GM19372 (cell line): ENCODE results near the gene RAB23.
"Not testable (repeated sequence)": the region's sequence is repeated elsewhere in the genome, so short reads cannot be mapped to it uniquely, and the experiment has no call there.

Source experiments
- ATAC-seq: cut with Tn5 transposase; IDR thresholded peaks from one replicate; pipeline ENCODE4 v1.9.1; 2021; ENCODE audit warnings: mild to moderate bottlenecking, low read depth, moderate library complexity; ENCODE audit not compliant: unreplicated experiment

The RAB23 gene

DNA sequence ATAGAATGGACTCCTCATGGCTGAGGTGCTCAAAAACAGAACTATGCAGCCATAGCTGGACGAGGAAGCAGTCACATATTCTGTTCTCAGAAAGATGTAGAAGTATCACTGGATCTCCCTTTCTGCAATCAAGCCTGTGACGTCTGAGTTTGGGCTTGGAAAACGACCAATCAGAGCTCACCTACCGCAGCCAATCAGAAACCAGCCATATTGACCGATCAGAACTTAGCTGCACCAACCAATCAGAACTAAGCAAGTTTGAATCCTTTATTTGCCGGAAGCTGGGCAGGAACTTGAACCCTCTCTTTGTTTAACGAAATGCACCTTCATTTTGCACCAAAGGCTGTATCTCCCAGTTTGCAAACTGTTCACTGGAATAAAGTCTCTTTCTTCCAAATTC lies 21.8 kb upstream of the RAB23 start:
- no peak for ATAC-seq

GRCh38 chr6:57243526-57243925 lies 21.4 kb upstream of the RAB23 start:
- ATAC-seq = not testable (repeated sequence)

DNA sequence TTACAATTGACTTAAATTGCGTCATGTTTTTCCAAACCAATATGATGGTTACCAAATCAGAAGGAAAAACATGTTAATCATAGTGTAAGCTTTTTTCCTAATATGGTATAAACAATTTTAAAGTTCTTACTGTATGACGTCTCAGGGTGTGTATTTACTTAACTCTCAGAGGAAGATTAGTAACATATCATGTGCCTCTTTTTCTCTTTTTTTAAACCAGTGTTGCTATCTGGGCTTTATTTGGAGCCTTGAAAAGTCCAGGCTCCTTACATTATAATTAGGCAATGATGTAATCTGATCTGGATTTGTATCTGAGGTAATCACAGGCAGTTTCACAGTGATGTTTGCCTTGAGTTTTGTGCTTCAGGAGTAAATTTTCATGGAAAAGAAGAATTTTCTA lies 20.4 kb upstream of the RAB23 start:
- no peak for ATAC-seq

DNA sequence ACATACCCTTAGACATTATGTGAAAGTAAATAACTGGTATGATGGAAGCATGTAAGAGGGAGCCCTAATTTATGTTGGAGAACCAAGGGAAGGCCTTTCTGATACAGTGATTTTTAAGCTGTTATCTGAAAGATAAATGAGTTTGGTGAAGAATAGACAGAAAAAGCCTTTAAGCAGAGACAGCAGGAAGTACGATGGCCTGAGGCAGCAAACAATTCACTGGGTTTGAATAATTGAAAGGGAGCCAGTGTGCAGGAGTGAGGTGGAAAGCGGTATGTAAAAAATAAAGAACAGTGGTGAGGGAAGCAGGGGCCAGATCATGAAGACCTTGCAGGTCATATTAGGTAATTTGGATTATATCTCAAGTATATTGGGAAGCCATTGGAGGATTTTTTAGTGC lies 4.1 kb upstream of the RAB23 start:
- ATAC-seq = no peak

- ATAC-seq = no peak
Measured at GRCh38 chr6:57224769-57225515, 2.8 kb upstream of the RAB23 start.

GRCh38 chr6:57222743-57223077 lies 603 bp upstream of the RAB23 start:
- ATAC-seq = no peak

DNA sequence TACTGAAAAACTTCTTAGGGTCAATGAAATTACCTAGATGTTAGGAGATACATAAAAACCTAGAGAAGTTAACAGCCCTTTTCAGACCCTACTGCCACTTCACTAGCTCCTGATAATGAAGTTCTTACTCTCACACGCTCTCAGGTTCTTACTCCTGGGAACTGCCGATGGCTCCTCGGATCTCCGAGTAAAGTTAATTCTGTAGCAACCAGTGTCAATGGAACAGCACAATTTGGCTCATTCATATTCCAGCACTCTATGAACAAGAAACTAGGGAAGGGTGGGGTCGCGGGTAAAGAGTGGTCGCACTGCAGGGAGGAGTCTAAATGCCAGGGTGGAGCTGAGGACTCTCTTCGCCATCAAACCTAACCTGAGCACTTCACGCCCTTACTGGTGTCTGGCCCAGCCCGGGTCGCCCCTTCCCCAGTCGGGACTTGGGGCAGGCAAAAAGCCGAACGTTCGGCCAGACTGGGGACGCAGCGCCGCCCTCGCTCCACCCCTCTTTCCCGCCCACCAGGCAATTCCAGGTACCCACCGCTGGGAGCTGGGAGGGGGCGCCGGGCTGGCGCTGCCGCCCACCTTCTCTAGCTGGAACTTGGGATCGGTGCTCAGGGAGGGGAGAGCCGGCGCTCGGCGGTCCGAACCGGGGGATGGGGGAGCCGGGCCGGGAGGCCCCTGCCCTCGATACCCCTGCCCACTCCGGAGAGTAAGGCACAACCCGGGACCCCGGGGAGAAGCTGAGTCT lies 744 bp downstream of the RAB23 start:
- ATAC-seq = peak; percentile 62

DNA sequence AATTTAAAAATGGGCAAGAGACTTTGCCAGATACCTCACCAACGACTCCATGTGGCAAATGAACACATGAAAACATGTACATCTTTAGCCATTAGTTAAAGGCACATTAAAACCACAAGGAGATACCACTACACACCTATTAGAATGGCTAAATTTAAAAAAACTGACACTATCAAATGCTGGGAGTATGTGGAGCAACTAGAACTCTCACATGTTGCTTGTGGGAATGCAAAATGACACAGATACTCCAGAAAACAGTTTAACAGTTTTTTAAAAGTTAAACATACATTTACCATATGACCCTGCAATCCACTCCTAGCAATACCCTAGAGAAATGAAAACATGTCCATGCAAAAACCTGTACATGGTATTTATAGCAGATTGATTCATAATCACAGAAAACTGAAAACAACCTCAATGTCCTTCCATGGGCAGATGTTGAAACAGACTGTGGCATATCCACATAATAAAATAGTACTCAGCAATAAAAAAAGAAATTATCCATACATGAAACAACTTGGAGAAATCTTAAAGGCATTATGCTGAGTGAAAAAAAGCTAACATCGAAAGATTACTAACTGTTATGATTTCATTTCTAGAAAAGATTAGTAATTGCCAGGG lies 1.9 kb downstream of the RAB23 start:
- no peak for ATAC-seq

DNA sequence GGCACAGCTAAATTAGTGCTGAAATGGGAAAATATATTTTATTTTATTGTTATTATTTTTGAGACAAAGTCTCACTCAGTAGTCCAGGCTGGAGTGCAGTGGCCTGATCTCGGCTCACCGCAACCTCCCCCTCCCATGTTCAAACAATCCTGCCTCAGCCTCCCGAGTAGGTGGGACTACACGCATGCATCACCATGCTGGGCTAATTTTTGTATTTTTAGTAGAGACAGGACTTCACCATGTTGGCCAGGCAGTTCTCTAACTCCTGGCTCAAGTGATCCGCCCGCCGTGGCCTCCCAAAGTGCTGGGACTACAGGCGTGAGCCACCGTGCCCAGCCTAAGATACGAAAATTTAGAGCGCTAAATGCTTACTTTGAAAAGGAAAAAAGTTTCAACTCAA lies 4.8 kb downstream of the RAB23 start:
- ATAC-seq = no peak

DNA sequence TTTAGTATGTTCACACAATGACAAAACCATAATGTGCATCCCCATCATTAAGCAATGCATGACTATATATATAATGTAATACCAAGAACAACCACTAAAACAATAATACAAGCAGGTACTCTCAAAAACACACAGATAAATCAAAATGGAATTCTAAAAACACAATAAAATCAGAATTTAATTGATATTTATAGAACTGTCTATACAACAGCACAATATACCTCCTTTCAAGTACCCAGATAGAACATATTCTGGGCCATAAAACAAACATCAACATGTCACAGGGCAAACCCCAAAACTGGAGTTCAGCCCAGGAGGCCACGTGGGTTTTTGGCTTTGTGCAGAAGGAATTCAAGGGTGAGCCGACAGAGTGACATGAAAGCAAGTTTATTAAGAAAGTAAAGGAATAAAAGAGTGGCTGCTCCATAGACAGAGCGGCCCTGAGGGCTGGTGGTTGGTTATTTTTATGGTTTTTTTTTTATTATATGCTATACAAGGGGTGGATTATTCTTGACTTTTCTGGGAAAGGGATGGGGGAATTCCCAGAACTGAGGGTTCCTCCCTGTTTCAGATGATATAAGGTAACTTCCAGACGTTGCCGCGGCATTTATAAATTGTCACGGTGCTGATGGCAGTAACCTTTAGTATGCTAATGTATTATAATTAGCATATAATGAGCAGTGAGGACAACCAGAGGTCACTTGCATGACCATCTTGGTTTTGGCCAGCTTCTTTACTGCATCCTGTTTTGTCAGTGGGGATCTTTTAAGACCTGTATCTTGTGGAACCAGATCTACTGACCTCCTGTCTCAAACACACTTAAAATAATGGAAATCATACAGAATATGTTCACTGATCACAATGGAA lies 5.6 kb downstream of the RAB23 start:
- ATAC-seq = no peak

DNA sequence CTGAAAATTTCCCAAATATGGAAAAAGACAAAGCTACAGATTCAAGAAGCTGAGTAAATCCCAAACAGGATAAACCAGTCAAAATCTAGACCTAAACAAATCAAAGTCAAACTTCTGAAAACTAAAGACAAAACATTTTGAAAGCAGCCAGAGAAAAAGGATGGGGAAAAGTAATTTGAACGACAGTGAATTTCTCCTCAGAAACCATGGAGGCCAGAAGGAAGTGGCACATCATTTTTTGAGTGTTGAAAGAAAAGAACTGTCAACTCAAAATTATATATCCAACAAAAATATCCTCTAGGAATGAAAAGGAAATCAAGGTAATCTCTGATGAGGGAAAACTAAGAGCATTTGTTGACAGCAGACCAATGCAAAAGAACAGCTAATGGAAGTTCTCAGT lies 6.8 kb downstream of the RAB23 start:
- ATAC-seq = no peak

DNA sequence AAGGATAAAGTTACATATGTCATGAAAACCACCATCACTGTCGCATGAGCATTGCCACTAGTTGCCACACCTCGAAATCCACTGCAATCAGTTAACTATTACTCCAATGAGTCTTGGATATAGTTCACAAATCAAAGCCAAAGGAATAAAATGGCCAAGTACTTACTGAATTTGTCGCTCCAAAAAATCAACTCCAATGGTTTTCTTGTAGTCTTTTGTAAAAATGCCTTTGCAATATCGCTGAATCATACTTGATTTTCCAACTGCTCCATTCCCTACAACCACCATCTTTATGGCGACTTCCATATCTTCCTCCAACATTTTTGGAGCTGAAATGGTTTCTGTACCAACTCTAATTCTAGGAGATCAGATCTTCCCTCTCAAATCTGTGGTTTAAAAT lies 12.0 kb downstream of the RAB23 start:
- ATAC-seq = no peak

DNA sequence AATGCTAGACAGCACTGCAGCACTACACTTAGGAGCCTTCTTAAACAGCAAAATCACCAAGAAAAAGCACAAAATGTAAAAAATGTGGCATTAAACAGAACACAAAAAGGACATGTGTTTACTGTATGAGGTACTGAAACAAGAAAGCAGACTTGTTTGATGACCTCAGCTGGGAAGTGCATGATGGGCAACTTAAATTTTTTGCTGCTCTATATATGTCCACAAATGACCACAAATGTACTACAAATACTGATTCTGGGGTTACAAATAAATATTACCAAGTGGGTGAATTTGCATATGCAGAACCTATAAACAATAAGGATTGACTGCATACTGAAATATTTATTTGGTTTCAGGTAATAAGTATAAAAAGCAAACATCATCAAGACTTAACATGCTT lies 13.1 kb downstream of the RAB23 start:
- no peak for ATAC-seq

DNA sequence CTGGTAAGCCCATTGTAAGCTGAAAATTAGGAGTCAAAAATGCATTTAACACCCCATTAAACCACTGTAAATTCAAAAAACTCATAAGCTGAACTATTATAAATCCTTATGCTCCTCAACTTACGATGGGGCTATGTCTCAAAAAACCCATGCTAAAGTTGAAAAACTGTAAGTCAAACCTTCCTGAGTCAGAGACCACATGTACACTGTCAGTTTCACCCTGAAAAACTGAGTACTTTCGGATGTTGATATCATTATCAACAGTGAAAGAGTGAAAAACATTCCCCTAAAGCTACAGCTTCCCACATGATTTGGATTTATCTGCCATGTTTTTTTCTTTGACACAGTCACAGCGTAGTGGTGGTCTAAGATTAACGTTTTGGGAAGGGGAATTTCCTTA lies 14.2 kb downstream of the RAB23 start:
- no peak for ATAC-seq

DNA sequence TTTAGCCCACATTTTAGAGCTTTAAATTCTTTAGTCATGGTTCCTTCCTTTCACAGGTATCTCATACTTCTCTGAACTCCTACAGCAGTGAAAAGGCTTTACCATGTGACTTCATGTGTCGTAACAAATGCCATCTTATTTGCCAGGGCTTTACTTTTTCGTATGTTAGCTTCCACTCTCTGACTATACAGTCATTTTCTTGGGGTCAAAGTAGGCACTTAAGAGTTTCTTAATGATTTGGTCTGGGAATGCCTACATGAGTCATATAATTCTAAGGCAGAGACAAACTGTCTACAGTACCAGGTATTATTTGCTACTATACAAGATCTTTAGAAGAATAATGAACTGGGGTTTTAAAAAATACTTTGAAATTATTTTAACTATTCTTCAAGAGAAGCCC lies 15.0 kb downstream of the RAB23 start:
- no peak for ATAC-seq

DNA sequence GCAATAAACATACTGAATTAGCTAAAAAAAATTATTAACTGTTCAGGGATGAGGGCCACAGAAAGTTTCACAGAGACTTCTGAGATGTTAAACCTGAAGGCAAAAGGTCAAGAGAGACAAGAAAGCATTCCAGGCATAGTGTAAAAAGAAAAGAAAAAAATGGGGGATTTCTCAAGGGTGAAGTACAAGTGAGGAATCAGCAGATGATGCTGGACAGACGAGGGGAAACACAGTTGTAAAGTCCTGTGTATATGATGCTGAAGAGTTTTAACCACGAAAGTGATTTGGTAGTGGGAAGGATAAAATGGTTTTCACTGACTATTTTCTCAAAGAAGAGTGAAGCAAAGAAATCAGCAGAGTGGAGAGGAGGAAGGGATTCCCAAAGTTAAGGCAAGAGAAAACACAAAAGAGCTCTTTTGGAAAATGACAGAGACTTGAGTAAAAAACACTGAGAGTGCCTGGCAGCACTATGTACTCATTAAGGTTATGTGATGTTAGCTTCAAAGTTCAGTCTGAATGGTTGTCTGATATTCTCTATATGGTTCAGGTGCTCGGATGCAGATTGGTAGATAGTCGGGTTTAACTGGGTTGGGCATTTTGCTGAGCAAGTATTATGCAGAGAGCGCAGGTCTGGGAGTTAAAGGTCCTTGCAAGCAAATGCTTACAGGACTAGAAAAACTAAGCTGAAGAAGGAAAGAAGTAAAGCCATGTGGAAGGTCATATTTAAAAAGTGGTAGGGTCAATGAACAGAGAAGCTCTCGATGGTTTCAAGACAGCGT lies 16.4 kb downstream of the RAB23 start:
- no peak for ATAC-seq

GRCh38 chr6:57201718-57202117 lies 20.4 kb downstream of the RAB23 start:
- no peak for ATAC-seq

- ATAC-seq = no peak
Measured at GRCh38 chr6:57198926-57199636, 23.0 kb downstream of the RAB23 start.

- no peak for ATAC-seq
Measured at GRCh38 chr6:57195457-57195856, 26.6 kb downstream of the RAB23 start.

DNA sequence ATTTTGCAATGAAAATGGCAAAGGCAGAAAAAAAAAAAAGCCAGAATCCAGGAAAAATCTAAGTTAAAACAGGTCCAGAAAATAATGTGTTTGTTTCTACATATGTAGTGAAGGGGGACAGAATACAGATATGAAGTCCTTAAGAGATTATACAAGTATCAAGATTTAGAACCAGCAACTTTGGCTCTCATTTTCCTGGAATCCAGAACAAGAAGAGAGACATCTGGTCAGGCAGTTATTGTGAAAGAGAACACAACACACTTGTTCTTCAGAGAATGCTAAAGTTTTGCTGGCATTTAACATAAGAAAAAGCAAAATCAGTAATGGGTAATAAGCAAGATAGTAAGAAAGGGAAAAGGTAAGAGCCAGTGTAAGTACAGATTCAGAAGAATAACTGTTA lies 28.9 kb downstream of the RAB23 start:
- no peak for ATAC-seq
